GM18505 (cell line): Measurements from ENCODE around the gene MPV17L2.
A peak's percentile ranks its signal among the peaks of the same experiment; 100 is the strongest.
"Not testable (repeated sequence)": the region's sequence is repeated elsewhere in the genome, so short reads cannot be mapped to it uniquely, and the experiment has no call there.

ENCODE experiments used
- ATAC-seq: cut with Tn5 transposase; IDR thresholded peaks from one replicate; pipeline ENCODE4 v1.9.1; 2021; ENCODE audit not compliant: unreplicated experiment
- POLR2A ChIP-seq: IDR thresholded peaks from 4 replicates; pipeline ENCODE4 v1.6.1; 2011; ENCODE audit warnings: borderline replicate concordance; ENCODE audit not compliant: insufficient read depth, insufficient read length; ENCODE audit errors: extremely low read depth

Gene MPV17L2

DNA sequence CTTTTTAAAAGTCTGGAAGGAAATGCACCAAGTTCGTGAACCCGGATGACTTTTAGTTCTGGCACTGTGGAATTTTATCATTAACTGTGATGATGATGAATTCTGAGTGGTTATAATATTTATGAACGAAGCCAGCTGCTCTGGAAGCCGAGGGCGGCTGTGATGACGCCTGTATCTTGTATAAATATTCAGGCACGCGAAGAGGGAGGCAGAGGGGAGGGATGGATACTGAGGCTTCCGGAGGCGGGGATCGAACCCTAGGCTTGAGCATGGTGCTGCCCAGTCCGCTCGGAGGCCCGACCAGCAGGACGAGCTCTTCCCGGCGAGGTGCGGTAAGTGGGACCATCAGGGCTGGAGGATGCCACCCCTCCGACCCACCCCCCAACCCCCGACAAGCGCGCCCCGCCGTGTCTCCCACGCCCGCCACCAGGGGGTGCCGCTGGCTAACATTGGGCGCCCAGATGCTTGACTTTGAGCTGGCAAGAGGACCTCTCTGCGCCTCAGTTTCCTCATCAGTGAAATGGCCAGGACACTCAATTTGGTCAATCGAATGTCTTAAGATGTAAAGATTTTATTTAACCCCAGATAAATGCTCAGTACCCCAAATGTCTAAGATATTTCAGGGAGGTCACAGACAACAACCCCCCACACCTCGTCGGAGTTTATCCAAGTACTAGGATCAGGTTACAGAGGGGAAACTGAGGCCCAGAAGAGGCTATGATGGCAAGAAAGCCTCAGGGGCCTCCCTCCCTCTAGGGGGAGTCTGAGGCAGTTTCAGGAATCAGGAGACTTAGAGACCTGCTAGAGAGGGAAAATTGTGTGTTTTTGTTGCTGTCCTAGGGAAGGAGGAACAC, 15.3 kb downstream of the MPV17L2 start:
- no peak for TF ChIP-seq POLR2A
- no peak for ATAC-seq

DNA sequence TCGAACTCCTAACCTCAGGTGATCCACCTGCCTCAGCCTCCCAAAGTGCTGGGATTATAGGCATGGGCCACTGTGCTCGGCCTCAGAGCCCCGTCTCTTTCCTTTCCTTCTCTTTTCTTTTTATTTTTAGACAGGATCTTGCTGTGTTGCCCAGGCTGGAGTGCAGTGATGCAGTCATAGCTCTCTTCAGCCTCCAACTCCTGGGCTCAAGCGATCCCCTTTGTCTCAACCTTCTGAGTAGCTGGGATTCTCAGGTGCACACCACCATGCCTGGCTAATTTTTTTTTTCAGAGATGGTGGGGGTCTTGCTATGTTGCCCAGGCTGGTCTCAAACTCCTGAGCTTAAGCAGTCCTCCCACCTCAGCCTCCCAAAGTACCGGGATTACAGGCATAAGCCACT, 16.9 kb downstream of the MPV17L2 start:
- ATAC-seq: not testable (repeated sequence)

DNA sequence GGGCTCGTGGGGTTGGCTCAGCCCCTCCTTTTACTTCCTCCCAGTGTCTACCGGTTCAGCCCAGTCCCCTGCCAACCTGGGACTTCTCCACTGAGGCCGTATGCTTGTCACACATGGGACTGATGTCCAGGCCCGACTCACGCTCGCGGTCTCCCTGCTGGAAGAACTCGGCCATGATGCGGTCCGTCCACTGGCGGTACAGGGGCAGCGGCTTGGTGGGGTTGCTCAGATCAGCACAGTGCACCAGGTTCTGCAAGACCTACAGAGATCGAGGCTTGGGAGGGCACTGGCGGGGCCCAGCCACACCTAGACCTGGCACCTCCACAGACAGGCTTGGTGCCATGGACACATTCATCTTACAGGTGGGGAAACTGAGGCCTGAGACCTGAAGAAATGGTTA, 18.7 kb downstream of the MPV17L2 start:
- no peak for TF ChIP-seq POLR2A
- no peak for ATAC-seq

GRCh38 chr19:18214779-18215433, 21.9 kb downstream of the MPV17L2 start:
- no peak for ATAC-seq
- TF ChIP-seq POLR2A: no peak

- ATAC-seq: no peak
- no peak for TF ChIP-seq POLR2A
Measured at GRCh38 chr19:18216789-18217188, 23.8 kb downstream of the MPV17L2 start.

DNA sequence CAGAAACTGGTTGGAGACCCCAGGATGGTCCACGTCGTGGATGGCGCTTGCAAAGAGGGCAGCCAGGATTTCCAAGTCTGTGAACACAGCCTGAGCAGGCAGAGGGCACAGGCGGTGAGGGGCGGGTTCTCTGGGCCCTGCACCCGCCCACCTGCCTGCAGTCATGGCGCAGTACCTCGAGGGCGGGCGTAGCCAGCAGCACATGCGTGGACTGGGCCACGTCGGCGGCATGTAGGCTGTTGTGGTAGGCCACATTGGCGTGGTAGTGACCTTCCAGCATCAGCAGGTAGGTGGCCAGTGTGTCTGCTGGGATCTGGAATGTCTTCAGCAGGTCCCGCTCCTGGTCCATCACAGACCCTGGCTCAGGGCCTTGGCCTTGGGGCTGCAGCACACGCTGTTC, 25.1 kb downstream of the MPV17L2 start:
- ATAC-seq: no peak
- no peak for TF ChIP-seq POLR2A

DNA sequence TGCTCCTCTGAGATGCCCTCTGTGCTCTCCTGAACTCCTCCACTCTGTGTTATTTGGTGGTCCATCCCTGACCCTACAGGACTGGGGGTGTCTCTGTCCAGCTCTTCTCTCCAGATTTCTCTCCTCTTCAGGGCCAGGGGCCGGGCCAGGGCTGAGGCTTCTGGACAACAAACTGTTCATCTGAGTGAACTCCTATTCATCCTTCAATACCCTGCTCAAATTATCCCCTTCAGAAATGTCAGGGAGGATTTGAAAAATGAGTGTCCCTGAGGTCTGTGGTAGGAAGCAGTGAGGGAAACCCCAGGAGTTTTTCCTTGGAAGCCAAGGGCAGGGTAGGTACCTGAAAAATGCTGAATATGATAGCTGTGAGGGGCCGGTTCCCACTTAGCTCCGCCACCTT, 25.6 kb downstream of the MPV17L2 start:
- ATAC-seq: no peak
- TF ChIP-seq POLR2A: no peak

- no peak for TF ChIP-seq POLR2A
- ATAC-seq: no peak
Measured at GRCh38 chr19:18219911-18220631, 27.1 kb downstream of the MPV17L2 start.

GRCh38 chr19:18220632-18221275, 27.7 kb downstream of the MPV17L2 start:
- ATAC-seq: no peak
- TF ChIP-seq POLR2A: no peak

- TF ChIP-seq POLR2A: no peak
- no peak for ATAC-seq
Measured at GRCh38 chr19:18221815-18222725, 29.1 kb downstream of the MPV17L2 start.

GRCh38 chr19:18223860-18224524, 31.0 kb downstream of the MPV17L2 start:
- no peak for ATAC-seq
- no peak for TF ChIP-seq POLR2A

- no peak for TF ChIP-seq POLR2A
- ATAC-seq: peak; percentile 86
Measured at GRCh38 chr19:18224525-18225354, 31.7 kb downstream of the MPV17L2 start.

DNA sequence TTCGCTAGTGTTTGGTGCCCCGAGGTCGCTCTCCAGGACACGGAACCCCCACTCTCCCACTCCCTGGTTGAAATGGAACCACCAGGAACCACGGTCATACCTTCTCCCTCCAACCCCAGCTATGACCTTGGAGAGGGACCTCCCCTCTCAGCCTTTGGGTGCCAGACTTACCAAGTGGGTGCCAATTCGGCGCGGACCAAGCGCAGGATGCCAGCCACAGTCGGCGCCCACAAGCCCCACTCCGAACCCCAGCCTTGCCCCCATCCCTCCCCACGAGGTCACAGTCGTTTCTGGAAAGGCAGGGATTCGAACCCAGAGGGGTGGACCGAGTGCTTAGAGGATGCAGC, 32.3 kb downstream of the MPV17L2 start:
- ATAC-seq: no peak
- TF ChIP-seq POLR2A: no peak
